Neuronal stem cell (in vitro differentiated cells): Measurements from ENCODE around the gene HNRNPAB.
A peak's percentile ranks its signal among the peaks of the same experiment; 100 is the strongest.
"Not testable (repeated sequence)": the region's sequence is repeated elsewhere in the genome, so short reads cannot be mapped to it uniquely, and the experiment has no call there.

Experiments
- DNase-seq: peaks from one replicate; pipeline ENCODE4 v3.0.0-alpha.2; 2013; ENCODE audit warnings: low spot score
- H2AFZ ChIP-seq: one replicate; pipeline ENCODE4 v1.6.1; 2013; ENCODE audit warnings: mild to moderate bottlenecking, low read length, inconsistent platforms
- H2AK5ac ChIP-seq: 2 replicates; pipeline ENCODE4 v1.6.1; 2013; ENCODE audit warnings: low read depth, mild to moderate bottlenecking, inconsistent platforms, low read length, moderate library complexity, mixed read lengths
- H2BK120ac ChIP-seq: 2 replicates; pipeline ENCODE4 v1.6.1; 2013; ENCODE audit warnings: low read depth, mild to moderate bottlenecking, inconsistent platforms, low read length, moderate library complexity, mixed read lengths
- H2BK12ac ChIP-seq: one replicate; pipeline ENCODE4 v1.6.1; 2013; ENCODE audit warnings: low read length, inconsistent platforms
- H2BK15ac ChIP-seq: 2 replicates; pipeline ENCODE4 v1.6.1; 2013; ENCODE audit warnings: mild to moderate bottlenecking, low read length, inconsistent platforms, mixed read lengths
- H2BK5ac ChIP-seq: one replicate; pipeline ENCODE4 v1.6.1; 2013; ENCODE audit warnings: inconsistent platforms, mild to moderate bottlenecking, low read length, moderate library complexity
- H3K14ac ChIP-seq: one replicate; pipeline ENCODE4 v1.6.1; 2013; ENCODE audit warnings: low read length, inconsistent platforms
- H3K18ac ChIP-seq: 2 replicates; pipeline ENCODE4 v1.6.1; 2013; ENCODE audit warnings: low read length, inconsistent platforms
- H3K23ac ChIP-seq: 2 replicates; pipeline ENCODE4 v1.6.1; 2013; ENCODE audit warnings: low read depth, mild to moderate bottlenecking, mixed read lengths, low read length, inconsistent platforms; ENCODE audit not compliant: poor library complexity
- H3K27ac ChIP-seq: replicated peaks from 3 replicates; pipeline ENCODE4 v1.5.1; 2013; ENCODE audit warnings: low read length, inconsistent platforms
- H3K27me3 ChIP-seq, 3 experiments: 2 replicates each; pipeline ENCODE4 v1.6.1; 2013; ENCODE audit warnings: low read length in 3 of 3, mild to moderate bottlenecking in 2 of 3, inconsistent platforms in 1 of 3, low read depth in 1 of 3, mixed read lengths in 1 of 3, moderate library complexity in 1 of 3; ENCODE audit not compliant: control insufficient read depth in 3 of 3, insufficient read depth in 3 of 3
- H3K36me3 ChIP-seq, 2 donors: replicated peaks in 1 of 2; 2 replicates each; pipeline ENCODE4 v1.6.1; 2013; ENCODE audit warnings: low read length in 2 of 2; ENCODE audit not compliant: control insufficient read depth in 2 of 2, insufficient read depth in 2 of 2
- H3K4ac ChIP-seq: 2 replicates; pipeline ENCODE4 v1.6.1; 2013; ENCODE audit warnings: inconsistent platforms, mild to moderate bottlenecking, low read length, moderate library complexity
- H3K4me1 ChIP-seq, 2 donors: 1 replicate in 1 of 2; 2 replicates in 1 of 2; pipeline ENCODE4 v1.6.1; 2013; ENCODE audit warnings: low read length in 2 of 2, low read depth in 1 of 2; ENCODE audit not compliant: control insufficient read depth in 2 of 2, insufficient read depth in 1 of 2
- H3K4me2 ChIP-seq: one replicate; pipeline ENCODE4 v1.6.1; 2013; ENCODE audit warnings: mild to moderate bottlenecking, low read length, inconsistent platforms; ENCODE audit not compliant: insufficient read depth, poor library complexity, severe bottlenecking
- H3K4me3 ChIP-seq, 2 donors: 2 replicates each; pipeline ENCODE4 v1.5.1; 2013; ENCODE audit warnings: low read length in 2 of 2, mild to moderate bottlenecking in 2 of 2, inconsistent platforms in 1 of 2, moderate library complexity in 1 of 2
- H3K79me1 ChIP-seq: one replicate; pipeline ENCODE4 v1.6.1; 2013; ENCODE audit warnings: low read depth, mild to moderate bottlenecking, inconsistent platforms, low read length, moderate library complexity
- H3K9ac ChIP-seq: one replicate; pipeline ENCODE4 v1.6.1; 2013; ENCODE audit warnings: mild to moderate bottlenecking, low read depth, low read length, inconsistent platforms; ENCODE audit not compliant: poor library complexity
- H3K9me3 ChIP-seq, 2 donors: replicated peaks in 1 of 2; 2 replicates each; pipeline versions ENCODE3 to v1.6.1; 2013; ENCODE audit warnings: low read length in 2 of 2, mild to moderate bottlenecking in 2 of 2, inconsistent platforms in 1 of 2, low read depth in 1 of 2, mixed read lengths in 1 of 2, moderate library complexity in 1 of 2; ENCODE audit not compliant: control insufficient read depth in 2 of 2, insufficient read depth in 1 of 2
- H4K8ac ChIP-seq: one replicate; pipeline ENCODE4 v1.6.1; 2013; ENCODE audit warnings: low read depth, mild to moderate bottlenecking, inconsistent platforms, low read length, moderate library complexity
- H4K91ac ChIP-seq: one replicate; pipeline ENCODE4 v1.6.1; 2013; ENCODE audit warnings: low read length, low read depth, mild to moderate bottlenecking, inconsistent platforms; ENCODE audit not compliant: poor library complexity
- WGBS, 2 donors: extraction: QIAGEN DNeasy Blood & Tissue Kit; methylation state at CpG; one replicate each; pipeline ENCODE4 v1.1.7; 2013; ENCODE audit warnings: missing lambda C conversion rate in 2 of 2, mixed read lengths in 1 of 2; ENCODE audit not compliant: insufficient read length in 2 of 2, insufficient replicate concordance in 1 of 2; ENCODE audit errors: extremely low coverage in 2 of 2; 5-methylcytosine and 5-hydroxymethylcytosine counted together

Gene HNRNPAB

DNA sequence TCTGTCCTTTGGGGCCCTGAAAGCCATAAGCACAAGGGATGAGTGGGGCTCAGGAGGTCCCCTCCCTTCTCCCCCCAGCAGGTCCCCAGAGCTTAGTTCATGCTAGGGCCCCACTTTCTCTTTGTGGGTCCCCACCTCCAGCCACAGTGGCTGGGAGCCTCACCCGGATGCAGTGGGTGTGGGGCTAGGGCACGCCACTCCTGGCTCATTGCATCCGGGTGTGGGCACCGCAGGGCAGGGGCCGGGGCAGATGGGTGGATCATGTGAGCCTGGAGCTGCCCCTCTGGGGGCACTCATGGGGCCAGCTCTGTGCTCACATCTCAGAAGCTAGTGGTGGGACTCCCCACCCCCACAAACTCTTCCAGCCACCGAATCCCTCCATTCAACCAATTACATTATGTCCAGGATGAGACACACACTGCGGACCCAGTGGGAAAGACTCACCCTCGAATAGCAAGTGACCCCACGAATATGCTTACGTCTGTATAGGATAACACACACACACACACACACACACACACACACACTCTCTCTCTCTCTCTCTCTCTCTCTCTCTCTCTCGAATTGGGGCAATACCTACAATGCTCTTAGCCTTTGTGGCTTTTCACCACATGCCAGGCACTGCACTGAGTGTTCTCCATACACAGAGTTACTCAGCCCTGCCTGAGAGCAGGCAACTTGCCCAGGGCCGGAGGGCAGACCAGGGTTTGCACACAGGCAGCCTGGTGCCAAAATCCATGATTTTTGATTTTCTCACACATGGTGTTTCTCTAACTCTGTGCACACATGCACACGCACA is 45.1 kb downstream of the HNRNPAB start:
- peaks cover 0 to 2% of the 10 kb centered on the region in 2 donors for H3K4me1 ChIP-seq
- H2BK5ac ChIP-seq: no peak overlapping the region
- WGBS, 2 donors: no CpG with 5 or more reads among the region's 13 CpGs
- no peak for DNase-seq
- H3K27ac ChIP-seq: no peak overlapping the region
- no peak overlapping the region for H3K23ac ChIP-seq
- H2BK15ac ChIP-seq: peak overlapping the region; percentile 85
- H3K18ac ChIP-seq: peak overlapping the region; percentile 57
- no peaks in the 10 kb centered on the region for H3K27me3 ChIP-seq
- H3K36me3 ChIP-seq: no peaks in the 10 kb centered on the region
- no peak overlapping the region for H2BK12ac ChIP-seq
- peak overlapping the region; percentile 56 for H3K14ac ChIP-seq
- H4K91ac ChIP-seq: no peak overlapping the region
- H3K9me3 ChIP-seq: no peaks in the 10 kb centered on the region
- H3K79me1 ChIP-seq: no peaks in the 10 kb centered on the region
- no peak overlapping the region for H2AFZ ChIP-seq
- H3K4me2 ChIP-seq: no peak overlapping the region
- H3K4ac ChIP-seq: peak overlapping the region; percentile 23
- peak overlapping the region; percentile 84 for H2AK5ac ChIP-seq
- no peak overlapping the region for H3K4me3 ChIP-seq
- no peak overlapping the region for H3K9ac ChIP-seq
- peak overlapping the region; percentile 17 for H4K8ac ChIP-seq
- H2BK120ac ChIP-seq: no peak overlapping the region

DNA sequence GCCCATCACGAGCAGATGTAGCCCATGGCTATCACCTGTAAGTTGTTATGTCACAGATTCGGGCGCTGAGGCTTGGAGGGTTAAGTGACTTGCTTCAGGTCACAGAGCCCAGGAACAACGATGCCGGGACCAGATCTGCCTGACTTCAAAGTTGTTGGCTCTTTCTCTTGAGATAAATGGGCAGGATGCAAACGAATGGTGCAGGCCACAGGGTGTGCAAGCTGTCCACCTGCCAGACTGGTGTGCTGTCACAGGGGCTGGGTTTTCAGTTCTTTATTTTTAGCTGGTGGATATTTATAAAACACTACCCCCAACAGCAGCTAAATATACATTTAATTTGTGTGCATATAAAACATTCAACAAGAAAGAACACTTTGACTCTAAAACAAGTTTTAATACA is 45.9 kb downstream of the HNRNPAB start:
- no peak overlapping the region for H3K9ac ChIP-seq

DNA sequence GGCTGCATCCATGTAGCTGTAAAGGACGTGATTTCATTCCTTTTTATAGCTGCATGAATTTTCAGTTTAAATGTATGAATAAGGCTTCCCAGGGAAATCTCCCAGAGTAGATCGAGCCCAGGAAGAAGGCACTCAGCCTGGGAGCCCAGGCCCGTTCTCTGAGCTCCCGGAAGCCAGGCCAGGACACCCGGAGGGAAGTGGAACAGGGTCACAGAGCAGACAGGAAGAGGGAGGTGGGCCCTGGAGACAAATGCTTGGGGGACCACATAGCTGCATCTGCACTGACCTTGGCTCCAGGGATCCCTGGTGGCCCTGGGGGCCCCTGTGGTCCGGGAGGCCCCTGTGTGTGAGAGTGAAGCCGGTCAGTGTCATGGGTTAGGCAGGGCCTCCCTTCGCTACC is 47.9 kb downstream of the HNRNPAB start:
- Histone ChIP-seq H2BK12ac (no peak overlapping the region), H3K9me3 (no peaks in the 10 kb centered on the region), H2BK120ac (no peak overlapping the region), H3K18ac (no peak overlapping the region), H4K8ac (no peak overlapping the region), H3K23ac (no peak overlapping the region), H3K9ac (no peak overlapping the region), H3K36me3 (no peaks in the 10 kb centered on the region), H3K4me2 (no peak overlapping the region), H3K4me1 (peaks cover 6 to 7% of the 10 kb centered on the region in 2 donors), H3K4ac (no peak overlapping the region), H2AFZ (no peak overlapping the region), H3K27ac (no peak overlapping the region), H2AK5ac (no peak overlapping the region), H3K79me1 (no peaks in the 10 kb centered on the region), H4K91ac (no peak overlapping the region), H3K14ac (no peak overlapping the region), H3K27me3 (no peaks in the 10 kb centered on the region), H3K4me3 (no peak overlapping the region), H2BK5ac (no peak overlapping the region), H2BK15ac (no peak overlapping the region)
- WGBS, 2 donors: no CpG with 5 or more reads among the region's 8 CpGs
- no peak for DNase-seq

More for the DNA sequence above, 45.9 kb downstream of the HNRNPAB start:
- Histone ChIP-seq H3K27me3 (no peaks in the 10 kb centered on the region), H3K27ac (no peak overlapping the region), H3K4me3 (no peak overlapping the region), H3K4ac (no peak overlapping the region), H3K14ac (peak overlapping the region; percentile 71), H3K36me3 (no peaks in the 10 kb centered on the region), H2BK120ac (no peak overlapping the region), H2BK12ac (no peak overlapping the region), H4K91ac (no peak overlapping the region), H3K23ac (no peak overlapping the region), H2AFZ (no peak overlapping the region), H3K9me3 (no peaks in the 10 kb centered on the region), H2AK5ac (peak overlapping the region; percentile 63), H3K4me1 (peaks cover under 1 to 2% of the 10 kb centered on the region in 2 donors), H2BK5ac (no peak overlapping the region), H3K4me2 (no peak overlapping the region), H4K8ac (peak overlapping the region; percentile 82), H3K79me1 (no peaks in the 10 kb centered on the region), H3K18ac (peak overlapping the region; percentile 48), H2BK15ac (no peak overlapping the region)
- DNase-seq: no peak
- WGBS, 2 donors: no CpG with 5 or more reads among the region's 6 CpGs

DNA sequence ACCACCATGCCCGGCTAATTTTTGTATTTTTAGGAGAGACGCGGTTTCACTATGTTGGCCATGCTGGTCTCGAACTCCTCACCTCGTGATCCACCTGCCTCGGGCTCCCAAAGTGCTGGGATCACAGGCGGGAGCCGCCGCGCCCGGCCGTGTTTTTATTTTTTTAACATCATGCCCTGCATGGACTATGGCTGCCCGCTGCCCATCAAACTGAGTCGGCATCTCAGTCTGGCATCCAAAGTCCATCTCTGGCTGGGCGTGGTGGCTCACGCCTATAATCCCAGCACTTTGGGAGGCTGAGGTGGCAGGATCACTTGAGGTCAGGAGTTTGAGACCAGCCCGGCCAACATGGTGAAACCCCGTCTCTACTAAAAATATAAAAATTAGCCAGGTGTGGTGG is 49.3 kb downstream of the HNRNPAB start:
- no CpG with 5 or more reads among the region's 18 CpGs for WGBS, 2 donors
- not testable (repeated sequence) for H2BK15ac ChIP-seq, H3K4ac ChIP-seq

More for the DNA sequence above, 49.3 kb downstream of the HNRNPAB start:
- not testable (repeated sequence) for H3K18ac ChIP-seq, H4K8ac ChIP-seq, H4K91ac ChIP-seq, H3K4me2 ChIP-seq, H2BK120ac ChIP-seq, H3K4me3 ChIP-seq, H3K4me1 ChIP-seq, H3K27me3 ChIP-seq, H3K36me3 ChIP-seq, DNase-seq, H3K23ac ChIP-seq, H3K79me1 ChIP-seq, H3K14ac ChIP-seq, H2AFZ ChIP-seq, H2BK5ac ChIP-seq, H2BK12ac ChIP-seq, H2AK5ac ChIP-seq, H3K27ac ChIP-seq, H3K9me3 ChIP-seq, H3K9ac ChIP-seq
